Natural killer cell (primary cell): ENCODE results near the gene PPP1R16B. TPM values are rescaled to one million over a fixed set of nuclear protein-coding genes. Genes with fewer than 3 reads are reported as not detected.
A peak's percentile ranks its signal among the peaks of the same experiment; 100 is the strongest.

Source experiments
- ATAC-seq, 3 donors: fragments of 150-1000 bp in 2 of 3; fragments of 200-7000 bp in 1 of 3; cut with Tn5 transposase; 1 replicate in 1 of 3; 2 replicates in 2 of 3; pipeline ENCODE4 v1.10.0; 2021; ENCODE audit warnings: mild to moderate bottlenecking in 2 of 3, moderate library complexity in 2 of 3
- DNase-seq, 2 donors: peaks; one replicate each; pipeline versions ENCODE4 v3.0.0 to v3.0.0-alpha.2; 2013 to 2021; ENCODE audit warnings: mixed read lengths in 1 of 2
- H3K27ac ChIP-seq: one replicate; pipeline ENCODE4 v1.5.1; 2013; ENCODE audit warnings: mild to moderate bottlenecking, low read length
- H3K27me3 ChIP-seq: one replicate; pipeline ENCODE4 v1.6.1; 2013; ENCODE audit warnings: low read length; ENCODE audit not compliant: control insufficient read depth, insufficient read depth
- H3K36me3 ChIP-seq: one replicate; pipeline ENCODE4 v1.6.1; 2013; ENCODE audit warnings: low read length; ENCODE audit not compliant: control insufficient read depth, insufficient read depth
- H3K4me1 ChIP-seq: one replicate; pipeline ENCODE4 v1.6.1; 2013; ENCODE audit warnings: low read length; ENCODE audit not compliant: control insufficient read depth, insufficient read depth
- H3K4me3 ChIP-seq: one replicate; pipeline ENCODE4 v1.5.1; 2013; ENCODE audit warnings: low read length
- H3K9me3 ChIP-seq: one replicate; pipeline ENCODE4 v1.6.1; 2013; ENCODE audit warnings: low read length; ENCODE audit not compliant: control insufficient read depth, insufficient read depth
- H3K27ac Mint-ChIP-seq, 2 donors: one replicate each; pipeline ENCODE4 v1.8.0; 2022; ENCODE audit warnings: mild to moderate bottlenecking in 2 of 2, mixed read lengths in 2 of 2, moderate library complexity in 1 of 2
- H3K27me3 Mint-ChIP-seq, 2 donors: one replicate each; pipeline ENCODE4 v1.8.0; 2022; ENCODE audit warnings: low read depth in 2 of 2, mixed read lengths in 2 of 2
- H3K36me3 Mint-ChIP-seq: one replicate; pipeline ENCODE4 v1.8.0; 2022; ENCODE audit warnings: mixed read lengths
- H3K4me1 Mint-ChIP-seq, 2 donors: one replicate each; pipeline ENCODE4 v1.8.0; 2022; ENCODE audit warnings: mixed read lengths in 2 of 2
- H3K4me3 Mint-ChIP-seq: one replicate; pipeline ENCODE4 v1.8.0; 2022; ENCODE audit warnings: mild to moderate bottlenecking, moderate library complexity, mixed read lengths
- H3K9me3 Mint-ChIP-seq, 2 donors: one replicate each; pipeline ENCODE4 v1.8.0; 2022; ENCODE audit warnings: mixed read lengths in 2 of 2
- WGBS: methylation state at CpG from one replicate; pipeline ENCODE4 v1.1.7; 2013; ENCODE audit warnings: missing lambda C conversion rate; ENCODE audit not compliant: insufficient coverage; 5-methylcytosine and 5-hydroxymethylcytosine counted together
- intact Hi-C: fragments of 100-400 bp; cut with micrococcal nuclease; formaldehyde crosslinking; loops from one replicate; pipeline ENCODE4 v1.14.2; 2022
- total RNA-seq, 4 donors: library from RNA; stranded (reverse); fragments of 120-200 nt in 1 of 4; gene quantifications; one replicate each; pipeline versions ENCODE4 v1.2.3 to v1.2.4, GENCODE V29; 2013 to 2022
- TF ChIP-seq, protein P1 (sequence below): fragments of 200-600 bp; IDR thresholded peaks from one replicate; pipeline ENCODE4 v1.8.0; 2022; ENCODE audit warnings: antibody characterized with exemption

Gene PPP1R16B
- total RNA-seq, 3 donors from 2014 or later (not counting 1 experiment from before 2014, with no cell fraction given): 52.0 to 62.3 (median 53.7) TPM

DNA sequence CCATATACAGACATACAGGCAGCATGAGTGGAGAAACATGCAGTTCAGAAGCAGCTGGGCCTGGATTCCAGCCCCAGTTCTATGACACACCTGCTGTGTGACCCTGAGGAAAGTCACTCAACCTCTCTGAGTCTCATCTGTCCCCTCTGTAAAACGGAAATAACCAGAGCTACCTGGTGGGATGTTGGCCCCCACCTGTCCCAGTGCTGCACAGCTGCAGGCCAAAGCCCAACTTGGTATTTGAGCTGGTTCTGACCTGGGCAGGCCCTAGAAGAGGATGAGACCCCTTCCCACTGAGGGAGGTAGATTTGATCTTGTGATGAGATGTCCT lies 55.5 kb downstream of the PPP1R16B start:
- Mint-ChIP-seq H3K27ac (peak overlapping the region; percentile 54 to 74), H3K4me1 (peaks cover 64 to 65% of the 10 kb centered on the region in 2 donors), H3K36me3 (no peaks in the 10 kb centered on the region), H3K27me3 (no peaks in the 10 kb centered on the region), H3K4me3 (peak overlapping the region; percentile 1), H3K9me3 (no peaks in the 10 kb centered on the region)
- DNase-seq (no peak), ATAC-seq (no peak)
- Histone ChIP-seq H3K4me1 (peaks cover 81% of the 10 kb centered on the region), H3K36me3 (no peaks in the 10 kb centered on the region), H3K27ac (peak overlapping the region; percentile 5), H3K27me3 (no peaks in the 10 kb centered on the region), H3K4me3 (no peak overlapping the region), H3K9me3 (no peaks in the 10 kb centered on the region)
- 82% methylated on average over 1 of the region's 1 CpG for WGBS
- TF ChIP-seq, protein P1, sequence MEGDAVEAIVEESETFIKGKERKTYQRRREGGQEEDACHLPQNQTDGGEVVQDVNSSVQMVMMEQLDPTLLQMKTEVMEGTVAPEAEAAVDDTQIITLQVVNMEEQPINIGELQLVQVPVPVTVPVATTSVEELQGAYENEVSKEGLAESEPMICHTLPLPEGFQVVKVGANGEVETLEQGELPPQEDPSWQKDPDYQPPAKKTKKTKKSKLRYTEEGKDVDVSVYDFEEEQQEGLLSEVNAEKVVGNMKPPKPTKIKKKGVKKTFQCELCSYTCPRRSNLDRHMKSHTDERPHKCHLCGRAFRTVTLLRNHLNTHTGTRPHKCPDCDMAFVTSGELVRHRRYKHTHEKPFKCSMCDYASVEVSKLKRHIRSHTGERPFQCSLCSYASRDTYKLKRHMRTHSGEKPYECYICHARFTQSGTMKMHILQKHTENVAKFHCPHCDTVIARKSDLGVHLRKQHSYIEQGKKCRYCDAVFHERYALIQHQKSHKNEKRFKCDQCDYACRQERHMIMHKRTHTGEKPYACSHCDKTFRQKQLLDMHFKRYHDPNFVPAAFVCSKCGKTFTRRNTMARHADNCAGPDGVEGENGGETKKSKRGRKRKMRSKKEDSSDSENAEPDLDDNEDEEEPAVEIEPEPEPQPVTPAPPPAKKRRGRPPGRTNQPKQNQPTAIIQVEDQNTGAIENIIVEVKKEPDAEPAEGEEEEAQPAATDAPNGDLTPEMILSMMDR: no peak
- intact Hi-C loops: no loop called here

DNA sequence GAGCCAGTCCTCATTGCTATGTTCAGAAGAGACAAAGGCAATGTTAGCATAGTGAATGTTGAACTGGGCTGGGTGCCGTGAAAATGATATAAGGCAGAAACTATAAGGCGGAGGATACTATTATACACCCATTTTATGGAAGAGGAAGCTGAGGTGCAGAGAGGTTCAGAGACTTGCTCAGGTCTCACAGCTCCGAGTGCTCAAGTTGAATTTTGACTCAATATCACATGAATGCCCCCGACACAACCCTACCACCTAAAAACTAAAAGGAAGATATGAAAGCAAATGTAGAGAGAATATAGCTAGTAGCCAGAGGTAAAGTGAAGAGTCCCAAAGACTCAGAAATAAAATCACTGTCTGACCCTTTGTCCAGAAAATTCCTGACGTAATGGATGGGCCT lies 56.7 kb downstream of the PPP1R16B start:
- ATAC-seq: no peak
- Histone ChIP-seq H3K27me3 (no peaks in the 10 kb centered on the region), H3K36me3 (no peaks in the 10 kb centered on the region), H3K9me3 (no peaks in the 10 kb centered on the region), H3K4me1 (peaks cover 88% of the 10 kb centered on the region), H3K4me3 (no peak overlapping the region), H3K27ac (peak overlapping the region; percentile 77)
- no peaks in the 10 kb centered on the region for H3K27me3 Mint-ChIP-seq
- H3K4me3 Mint-ChIP-seq: no peak overlapping the region
- TF ChIP-seq, protein P1: no peak
- no peaks in the 10 kb centered on the region for H3K36me3 Mint-ChIP-seq
- H3K27ac Mint-ChIP-seq: peak overlapping the region; percentile 74 to 78
- intact Hi-C loops: no loop called here
- WGBS: 77% methylated on average over 3 of the region's 5 CpGs
- H3K9me3 Mint-ChIP-seq: no peaks in the 10 kb centered on the region
- peaks cover 57 to 66% of the 10 kb centered on the region in 2 donors for H3K4me1 Mint-ChIP-seq
- DNase-seq: no peak

DNA sequence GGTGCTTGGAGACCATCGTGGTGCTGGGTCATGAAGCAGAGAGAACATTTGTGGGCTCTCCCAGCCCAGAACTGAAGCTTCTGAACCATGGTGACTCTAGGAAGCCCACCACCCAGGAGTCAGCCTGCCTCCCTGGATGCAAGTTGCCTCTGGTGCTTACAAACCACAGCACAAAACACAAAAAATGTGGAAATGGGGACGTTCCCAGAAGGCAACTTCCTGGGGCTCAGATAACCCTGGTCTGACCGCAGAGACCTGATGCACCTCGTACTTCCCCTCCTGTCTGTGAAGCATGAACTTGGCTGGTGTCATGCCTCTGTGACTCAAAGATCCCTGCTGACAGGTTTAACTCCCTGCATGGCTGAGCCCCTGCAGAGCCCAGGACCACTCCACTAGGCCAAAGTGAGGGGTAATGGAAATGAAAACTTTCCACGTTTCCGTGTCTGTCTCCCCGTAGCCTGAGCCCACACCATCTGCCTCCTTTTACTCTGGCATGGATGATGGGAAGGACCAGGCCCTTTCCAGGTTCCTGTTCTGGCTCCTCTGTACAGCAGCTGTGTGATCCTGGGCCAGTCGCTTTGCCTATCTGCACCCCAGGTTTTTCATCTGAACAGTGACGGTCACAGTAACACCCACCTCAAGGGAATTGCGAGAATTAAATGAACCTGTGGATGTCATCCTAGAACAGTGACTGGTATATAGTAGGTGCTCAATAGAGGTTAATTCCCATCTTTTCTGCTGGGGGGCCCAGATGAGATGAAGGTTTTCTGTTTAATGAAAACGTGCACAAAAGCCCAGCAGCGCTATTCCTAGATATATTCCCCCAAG lies 57.7 kb downstream of the PPP1R16B start:
- Mint-ChIP-seq H3K4me1 (peaks cover 52 to 72% of the 10 kb centered on the region in 2 donors), H3K36me3 (no peaks in the 10 kb centered on the region), H3K9me3 (no peaks in the 10 kb centered on the region), H3K27ac (peak overlapping the region; percentile 74 to 78), H3K27me3 (no peaks in the 10 kb centered on the region), H3K4me3 (no peak overlapping the region)
- Histone ChIP-seq H3K4me3 (no peak overlapping the region), H3K27ac (peak overlapping the region; percentile 77), H3K4me1 (peaks cover 82% of the 10 kb centered on the region), H3K9me3 (no peaks in the 10 kb centered on the region), H3K27me3 (no peaks in the 10 kb centered on the region), H3K36me3 (no peaks in the 10 kb centered on the region)
- DNase-seq: peak; percentile 34 to 86
- peak; percentile 51 to 75 (median 69) for ATAC-seq
- 51% methylated on average over 12 of the region's 12 CpGs for WGBS
- TF ChIP-seq, protein P1: no peak
- intact Hi-C loops: loop anchor here (1.0 kb wide), 1 partner anchor 10 kb away; no protein-coding TSS in a partner anchor
